Caco-2 (cell line): Measurements from ENCODE around the gene CMSS1. TPM values are rescaled to one million over a fixed set of nuclear protein-coding genes. Genes with fewer than 3 reads are reported as not detected.

ENCODE experiments used
- BruUV-seq: library from RNA; stranded (reverse); fragments of 400-500 nt; replicated peaks from 2 replicates; lab custom pipeline; 2021; lab: Mats Ljungman, UMichigan
- CTCF ChIA-PET: fragments of 300-600 bp; sonication (Branson Sonifier 250); formaldehyde crosslinking; loops from one replicate; lab custom pipeline; 2022; ENCODE audit warnings: antibody characterized with exemption; lab: Charles Lee
- POLR2A ChIA-PET: fragments of 300-600 bp; sonication (Branson Sonifier 250); formaldehyde crosslinking; loops from one replicate; lab custom pipeline; 2022; ENCODE audit warnings: antibody characterized with exemption; lab: Charles Lee
- DNase-seq, 2 experiments: peaks; one replicate each; pipeline versions ENCODE4 v3.0.0 to v3.0.0-alpha.2; 2020 to 2022
- H3K27me3 ChIP-seq: replicated peaks from 2 replicates; pipeline ENCODE4 v1.6.0; 2011; ENCODE audit warnings: low read length; ENCODE audit not compliant: control insufficient read depth, insufficient read depth
- H3K36me3 ChIP-seq: 2 replicates; pipeline ENCODE4 v1.5.1; 2011; ENCODE audit warnings: low read length; ENCODE audit not compliant: control insufficient read depth, insufficient read depth
- H3K4me1 ChIP-seq: fragments of 250-450 bp; sonication (Bioruptor Pico); 2 replicates; pipeline ENCODE4 v1.5.1; 2020; ENCODE audit warnings: mild to moderate bottlenecking
- H3K4me3 ChIP-seq: 2 replicates; pipeline ENCODE4 v1.5.1; 2011; ENCODE audit warnings: low read depth, mild to moderate bottlenecking, control low read depth, low read length
- H3K9me3 ChIP-seq: fragments of 250-450 bp; sonication (Bioruptor Pico); 2 replicates; pipeline ENCODE4 v1.5.1; 2020; ENCODE audit warnings: mild to moderate bottlenecking, moderate library complexity
- H3K27ac Mint-ChIP-seq: one replicate; pipeline ENCODE4 v1.8.0; 2022; ENCODE audit warnings: mixed read lengths; ENCODE audit not compliant: unreplicated experiment
- H3K27me3 Mint-ChIP-seq: one replicate; pipeline ENCODE4 v1.8.0; 2022; ENCODE audit warnings: mixed read lengths; ENCODE audit not compliant: insufficient read depth, unreplicated experiment
- H3K36me3 Mint-ChIP-seq: one replicate; pipeline ENCODE4 v1.8.0; 2022; ENCODE audit warnings: mild to moderate bottlenecking, mixed read lengths; ENCODE audit not compliant: insufficient read depth, unreplicated experiment
- H3K4me1 Mint-ChIP-seq: one replicate; pipeline ENCODE4 v1.8.0; 2022; ENCODE audit warnings: low read depth, mixed read lengths; ENCODE audit not compliant: unreplicated experiment
- H3K4me3 Mint-ChIP-seq: one replicate; pipeline ENCODE4 v1.8.0; 2022; ENCODE audit warnings: mild to moderate bottlenecking, moderate library complexity, mixed read lengths; ENCODE audit not compliant: unreplicated experiment
- H3K9me3 Mint-ChIP-seq: one replicate; pipeline ENCODE4 v1.8.0; 2022; ENCODE audit warnings: mixed read lengths; ENCODE audit not compliant: unreplicated experiment
- intact Hi-C: fragments of 100-400 bp; cut with micrococcal nuclease; formaldehyde crosslinking; loops from one replicate; pipeline ENCODE4 v1.10.0; 2022; ENCODE audit not compliant: unreplicated experiment
- total RNA-seq: library from RNA; stranded (reverse); gene quantifications from 2 replicates; pipeline ENCODE4 v1.2.3, GENCODE V29; 2022
- TF ChIP-seq, protein P1 (sequence below), 2 experiments: fragments of 200-600 bp in 1 of 2; IDR thresholded peaks; 1 replicate in 1 of 2; 2 replicates in 1 of 2; pipeline versions ENCODE4 v1.5.1 to v1.8.0; 2011 to 2022; ENCODE audit warnings: antibody characterized with exemption in 1 of 2, control low read depth in 1 of 2, inconsistent platforms in 1 of 2, low read depth in 1 of 2, low read length in 1 of 2, mild to moderate bottlenecking in 1 of 2, moderate library complexity in 1 of 2; ENCODE audit not compliant: insufficient read depth in 1 of 2, severe bottlenecking in 1 of 2, unreplicated experiment in 1 of 2

The CMSS1 gene
- total RNA-seq, 1 experiment from 2014 or later: 54.4 TPM

DNA sequence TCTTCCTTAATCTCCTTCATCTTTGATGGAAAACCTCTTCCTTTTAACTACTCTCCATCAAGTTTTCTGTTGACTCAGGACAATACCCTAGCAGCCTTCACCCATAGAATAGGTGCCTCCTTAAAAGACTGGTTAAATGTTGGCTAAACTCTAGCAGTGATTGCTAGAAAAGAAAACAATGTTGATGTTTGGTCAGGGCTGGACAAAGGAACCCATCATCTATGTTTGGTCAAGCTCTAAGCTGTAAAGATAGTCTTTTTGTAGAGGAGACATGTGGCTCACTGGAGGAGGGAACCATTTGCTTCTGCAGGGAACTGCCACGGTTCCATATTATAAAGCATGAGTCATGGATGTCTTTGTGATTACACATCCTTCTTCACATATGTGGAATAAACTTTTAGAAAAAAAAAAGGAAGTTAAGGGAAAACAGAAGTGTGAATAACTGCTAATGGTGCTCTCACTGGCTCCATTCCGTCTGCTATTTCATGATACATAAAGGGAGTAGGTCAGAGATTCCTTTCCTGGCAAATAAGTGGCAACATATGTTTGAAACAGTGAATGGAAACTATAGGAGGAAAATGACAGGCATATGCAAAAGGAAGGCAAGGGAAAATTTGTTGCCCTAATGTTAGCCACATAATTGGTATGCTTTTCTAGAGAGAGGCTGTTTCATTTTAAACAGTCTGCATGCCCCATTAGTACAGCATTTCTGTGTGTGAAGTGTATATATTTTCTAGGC is 78.2 kb downstream of the CMSS1 start:
- DNase-seq: peak; percentile 52 to 66
- Mint-ChIP-seq H3K4me3 (peak overlapping the region; percentile 42), H3K27me3 (no peaks in the 10 kb centered on the region)

DNA sequence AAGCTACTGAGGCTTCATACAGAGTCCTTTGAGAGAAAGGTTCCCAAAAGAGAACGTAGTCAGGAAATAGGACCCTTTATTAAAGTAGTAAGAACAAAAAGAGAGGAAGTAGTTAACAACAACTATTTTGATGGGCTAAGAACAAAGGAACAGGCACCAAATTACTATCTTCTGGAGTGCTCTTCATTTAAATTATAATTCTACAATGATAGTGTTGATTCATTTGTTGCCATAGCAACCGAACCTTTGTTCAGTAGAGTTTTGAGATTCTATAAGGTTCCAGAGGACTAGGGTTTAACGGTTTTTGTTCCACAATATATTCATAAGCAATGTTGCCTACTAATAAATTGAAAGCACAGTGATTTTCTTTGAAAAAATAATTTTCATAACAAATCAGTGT is 78.8 kb downstream of the CMSS1 start:
- Histone ChIP-seq H3K4me1 (peaks cover 44% of the 10 kb centered on the region), H3K27me3 (no peaks in the 10 kb centered on the region), H3K36me3 (no peaks in the 10 kb centered on the region), H3K9me3 (no peaks in the 10 kb centered on the region), H3K4me3 (no peak overlapping the region)
- H3K4me3 Mint-ChIP-seq: no peak overlapping the region
- TF ChIP-seq, protein P1, sequence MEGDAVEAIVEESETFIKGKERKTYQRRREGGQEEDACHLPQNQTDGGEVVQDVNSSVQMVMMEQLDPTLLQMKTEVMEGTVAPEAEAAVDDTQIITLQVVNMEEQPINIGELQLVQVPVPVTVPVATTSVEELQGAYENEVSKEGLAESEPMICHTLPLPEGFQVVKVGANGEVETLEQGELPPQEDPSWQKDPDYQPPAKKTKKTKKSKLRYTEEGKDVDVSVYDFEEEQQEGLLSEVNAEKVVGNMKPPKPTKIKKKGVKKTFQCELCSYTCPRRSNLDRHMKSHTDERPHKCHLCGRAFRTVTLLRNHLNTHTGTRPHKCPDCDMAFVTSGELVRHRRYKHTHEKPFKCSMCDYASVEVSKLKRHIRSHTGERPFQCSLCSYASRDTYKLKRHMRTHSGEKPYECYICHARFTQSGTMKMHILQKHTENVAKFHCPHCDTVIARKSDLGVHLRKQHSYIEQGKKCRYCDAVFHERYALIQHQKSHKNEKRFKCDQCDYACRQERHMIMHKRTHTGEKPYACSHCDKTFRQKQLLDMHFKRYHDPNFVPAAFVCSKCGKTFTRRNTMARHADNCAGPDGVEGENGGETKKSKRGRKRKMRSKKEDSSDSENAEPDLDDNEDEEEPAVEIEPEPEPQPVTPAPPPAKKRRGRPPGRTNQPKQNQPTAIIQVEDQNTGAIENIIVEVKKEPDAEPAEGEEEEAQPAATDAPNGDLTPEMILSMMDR (IDR thresholded peaks at IDR 0.05; ENCODE audit: insufficient read depth in 1 of 2, low read depth in 1 of 2, low read length in 1 of 2, severe bottlenecking in 1 of 2, unreplicated experiment in 1 of 2): no peak
- H3K9me3 Mint-ChIP-seq: no peaks in the 10 kb centered on the region
- ChIA-PET CTCF (no interaction called here), POLR2A (no interaction called here)
- no TSS peak for BruUV-seq
- intact Hi-C loops: loop anchor here (1.0 kb wide), 1 partner anchor 25 kb away; no protein-coding TSS in a partner anchor
- peak overlapping the region; percentile 89 for H3K27ac Mint-ChIP-seq
- H3K4me1 Mint-ChIP-seq: peaks cover 24% of the 10 kb centered on the region
- DNase-seq: no peak
- no peaks in the 10 kb centered on the region for H3K27me3 Mint-ChIP-seq
- no peaks in the 10 kb centered on the region for H3K36me3 Mint-ChIP-seq

More for the DNA sequence above, 78.2 kb downstream of the CMSS1 start:
- no peaks in the 10 kb centered on the region for H3K27me3 ChIP-seq
- no peaks in the 10 kb centered on the region for H3K9me3 ChIP-seq
- BruUV-seq: no TSS peak
- ChIA-PET POLR2A (no interaction called here), CTCF (no interaction called here)
- no peaks in the 10 kb centered on the region for H3K9me3 Mint-ChIP-seq
- intact Hi-C loops: loop anchor here (1.0 kb wide), 4 partner anchors 20 to 138 kb away; no protein-coding TSS in a partner anchor
- H3K4me3 ChIP-seq: no peak overlapping the region
- H3K4me1 ChIP-seq: peaks cover 38% of the 10 kb centered on the region
- TF ChIP-seq, protein P1 (IDR thresholded peaks at IDR 0.05; ENCODE audit: insufficient read depth in 1 of 2, low read depth in 1 of 2, low read length in 1 of 2, severe bottlenecking in 1 of 2, unreplicated experiment in 1 of 2): no peak
- no peaks in the 10 kb centered on the region for H3K36me3 ChIP-seq
- peaks cover 20% of the 10 kb centered on the region for H3K4me1 Mint-ChIP-seq
- peak overlapping the region; percentile 89 for H3K27ac Mint-ChIP-seq
- H3K36me3 Mint-ChIP-seq: no peaks in the 10 kb centered on the region

DNA sequence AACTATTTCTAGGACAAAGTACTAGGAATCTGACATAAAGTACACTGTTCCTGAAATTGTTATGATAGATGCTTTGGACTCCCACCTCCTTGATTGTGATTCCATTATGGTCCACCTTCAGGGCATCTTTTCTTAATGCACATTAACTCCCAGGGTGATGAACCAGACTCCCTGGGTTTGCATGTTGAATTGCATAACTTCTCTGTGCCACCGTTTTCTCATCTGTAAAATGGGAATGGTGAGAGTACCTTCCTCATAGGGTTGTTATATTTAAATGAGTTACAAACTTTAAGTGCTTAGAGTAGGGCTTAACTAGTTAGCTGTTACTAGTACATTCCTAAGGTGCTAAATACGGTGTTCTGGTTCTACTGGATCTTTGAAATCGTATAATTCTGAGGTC is 81.9 kb downstream of the CMSS1 start:
- ChIA-PET POLR2A (no interaction called here), CTCF (no interaction called here)
- no TSS peak for BruUV-seq
- Histone ChIP-seq H3K27me3 (no peaks in the 10 kb centered on the region), H3K4me3 (no peak overlapping the region), H3K4me1 (peaks cover 44% of the 10 kb centered on the region), H3K36me3 (no peaks in the 10 kb centered on the region), H3K9me3 (no peaks in the 10 kb centered on the region)
- H3K4me1 Mint-ChIP-seq: peaks cover 32% of the 10 kb centered on the region
- no peaks in the 10 kb centered on the region for H3K36me3 Mint-ChIP-seq
- no peak for DNase-seq
- H3K9me3 Mint-ChIP-seq: no peaks in the 10 kb centered on the region
- TF ChIP-seq, protein P1 (IDR thresholded peaks at IDR 0.05; ENCODE audit: insufficient read depth in 1 of 2, low read depth in 1 of 2, low read length in 1 of 2, severe bottlenecking in 1 of 2, unreplicated experiment in 1 of 2): no peak
- H3K4me3 Mint-ChIP-seq: no peak overlapping the region
- no peak overlapping the region for H3K27ac Mint-ChIP-seq
- intact Hi-C loops: no loop called here
- no peaks in the 10 kb centered on the region for H3K27me3 Mint-ChIP-seq
